WTC11 (cell line): Measurements from ENCODE around the gene SLC47A2. TPM values are rescaled to one million over a fixed set of nuclear protein-coding genes. Genes with fewer than 3 reads are reported as not detected.

Experiments used
- ATAC-seq: fragments of 200-7000 bp; cut with Tn5 transposase; 2 replicates; pipeline ENCODE4 v1.10.0; 2021; ENCODE audit warnings: mild to moderate bottlenecking, moderate library complexity
- CTCF ChIA-PET: fragments of 300-600 bp; sonication (Branson Sonifier 250); formaldehyde crosslinking; loops from one replicate; lab custom pipeline; 2021; ENCODE audit warnings: antibody characterized with exemption; lab: Charles Lee
- POLR2A ChIA-PET: fragments of 350-600 bp; sonication (Branson Sonifier 250); formaldehyde crosslinking; loops from one replicate; lab custom pipeline; 2021; ENCODE audit warnings: antibody characterized with exemption; lab: Charles Lee
- DNase-seq: peaks from one replicate; pipeline ENCODE4 v3.0.0; 2021; ENCODE audit warnings: low spot score
- H3K27ac Mint-ChIP-seq: 2 replicates; pipeline ENCODE4 v1.8.0; 2021; ENCODE audit warnings: mixed read lengths
- H3K27me3 Mint-ChIP-seq: 2 replicates; pipeline ENCODE4 v1.8.0; 2021; ENCODE audit warnings: low read depth, mild to moderate bottlenecking, moderate library complexity, mixed read lengths
- H3K36me3 Mint-ChIP-seq: 2 replicates; pipeline ENCODE4 v1.8.0; 2021; ENCODE audit warnings: mixed read lengths
- H3K4me1 Mint-ChIP-seq: 2 replicates; pipeline ENCODE4 v1.8.0; 2022; ENCODE audit warnings: mixed read lengths
- H3K4me3 Mint-ChIP-seq: 2 replicates; pipeline ENCODE4 v1.8.0; 2021; ENCODE audit warnings: mild to moderate bottlenecking, moderate library complexity, mixed read lengths
- H3K9me3 Mint-ChIP-seq: 2 replicates; pipeline ENCODE4 v1.8.0; 2021; ENCODE audit warnings: mixed read lengths
- ARID4B ChIP-seq: sonication (generic); formaldehyde crosslinking; IDR thresholded peaks from 2 replicates; pipeline ENCODE4 v1.8.0; 2023; ENCODE audit warnings: missing genetic modification reagents, mild to moderate bottlenecking, borderline replicate concordance
- ATF3 ChIP-seq: sonication (generic); formaldehyde crosslinking; conservative IDR thresholded peaks from 2 replicates; pipeline ENCODE4 v1.8.1; 2022; ENCODE audit warnings: mild to moderate bottlenecking, missing genetic modification reagents
- CBFB ChIP-seq: sonication (generic); formaldehyde crosslinking; IDR thresholded peaks from 2 replicates; pipeline ENCODE4 v1.8.1; 2022; ENCODE audit warnings: mild to moderate bottlenecking, low read depth, missing genetic modification reagents
- CREM ChIP-seq: sonication (generic); formaldehyde crosslinking; IDR thresholded peaks from 2 replicates; pipeline ENCODE4 v1.8.1; 2022; ENCODE audit warnings: mild to moderate bottlenecking, missing genetic modification reagents, moderate library complexity
- E2F4 ChIP-seq: sonication (generic); formaldehyde crosslinking; IDR thresholded peaks from 2 replicates; pipeline ENCODE4 v1.8.1; 2022; ENCODE audit warnings: low read depth, mild to moderate bottlenecking, moderate library complexity, missing genetic modification reagents, borderline replicate concordance
- FOXK1 ChIP-seq: sonication (generic); formaldehyde crosslinking; IDR thresholded peaks from 2 replicates; pipeline ENCODE4 v1.8.0; 2022; ENCODE audit warnings: mild to moderate bottlenecking, moderate library complexity, missing genetic modification reagents
- HMGA2 ChIP-seq: fragments of 250-450 bp; sonication (Bioruptor Pico); IDR thresholded peaks from 2 replicates; pipeline ENCODE4 v1.4.0; 2021; ENCODE audit warnings: mild to moderate bottlenecking, moderate library complexity
- IRF2 ChIP-seq: sonication (generic); formaldehyde crosslinking; IDR thresholded peaks from 2 replicates; pipeline ENCODE4 v1.8.0; 2022; ENCODE audit warnings: low read depth, missing genetic modification reagents, borderline replicate concordance
- KAT7 ChIP-seq: sonication (generic); formaldehyde crosslinking; IDR thresholded peaks from 2 replicates; pipeline ENCODE4 v1.8.1; 2023; ENCODE audit warnings: missing genetic modification reagents, mild to moderate bottlenecking, borderline replicate concordance
- SMAD3 ChIP-seq: sonication (generic); formaldehyde crosslinking; IDR thresholded peaks from 2 replicates; pipeline ENCODE4 v1.8.0; 2022; ENCODE audit warnings: missing genetic modification reagents, mild to moderate bottlenecking, borderline replicate concordance
- SP1 ChIP-seq: sonication (generic); formaldehyde crosslinking; conservative IDR thresholded peaks from 2 replicates; pipeline ENCODE4 v1.8.1; 2022; ENCODE audit warnings: missing genetic modification reagents
- ZNF263 ChIP-seq: sonication (generic); formaldehyde crosslinking; IDR thresholded peaks from 2 replicates; pipeline ENCODE4 v1.8.1; 2022; ENCODE audit warnings: low read depth, mild to moderate bottlenecking, moderate library complexity, missing genetic modification reagents
- ZNF416 ChIP-seq: fragments of 250-450 bp; sonication (Bioruptor Pico); IDR thresholded peaks from 2 replicates; pipeline ENCODE4 v1.9.0; 2021; ENCODE audit warnings: mild to moderate bottlenecking, inconsistent platforms
- ZNF532 ChIP-seq: fragments of 250-450 bp; sonication (Bioruptor Pico); IDR thresholded peaks from 2 replicates; pipeline ENCODE4 v1.9.0; 2021; ENCODE audit warnings: mild to moderate bottlenecking, borderline replicate concordance
- total RNA-seq: library from RNA; stranded (reverse); gene quantifications from 3 replicates; pipeline ENCODE4 v1.2.3, GENCODE V29; 2021

Gene SLC47A2
- total RNA-seq, 1 experiment from 2014 or later = not detected

GRCh38 chr17:19741832-19742457 lies 25.6 kb upstream of the SLC47A2 start:
- POLR2A ChIA-PET = no interaction called here
- H3K9me3 Mint-ChIP-seq = no peaks in the 10 kb centered on the region
- H3K4me1 Mint-ChIP-seq = peaks cover 4% of the 10 kb centered on the region; the same call in 1 of the 2 replicates
- H3K27ac Mint-ChIP-seq = no peak overlapping the region
- TF ChIP-seq SMAD3 (CRISPR knock-in tag) = no peak
- no peak for TF ChIP-seq ZNF532
- no peak for TF ChIP-seq SP1 (CRISPR knock-in tag)
- no peak overlapping the region for H3K4me3 Mint-ChIP-seq
- DNase-seq (no peak), ATAC-seq (no peak)
- H3K27me3 Mint-ChIP-seq = peaks cover 11% of the 10 kb centered on the region; the same call in 1 of the 2 replicates
- CTCF ChIA-PET = interaction anchor here (1.2 to 5.7 kb wide), 2 partner anchors 20 to 283 kb away, joined by 3 to 91 read pairs; no protein-coding TSS in a partner anchor
- no peaks in the 10 kb centered on the region for H3K36me3 Mint-ChIP-seq

DNA sequence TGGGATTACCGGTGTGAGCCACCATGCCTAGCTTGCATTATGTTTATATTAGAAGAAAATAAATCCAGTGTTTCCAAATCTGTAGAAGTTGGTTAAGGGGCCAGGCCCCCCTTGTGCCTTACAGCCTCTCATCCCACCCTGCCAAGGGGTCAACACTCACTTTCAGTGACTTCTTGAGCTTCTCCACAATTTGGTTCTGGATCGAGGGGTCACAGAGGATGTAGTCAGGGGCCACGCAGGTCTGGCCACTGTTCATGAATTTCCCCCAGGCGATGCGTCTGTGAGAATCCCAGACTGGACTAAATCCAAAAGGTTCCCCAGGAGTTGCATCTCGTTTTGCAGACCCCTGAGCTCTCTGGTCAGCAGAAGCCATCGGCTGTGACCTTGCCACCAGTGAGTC lies 24.5 kb upstream of the SLC47A2 start:
- peaks cover 8% of the 10 kb centered on the region; the same call in 1 of the 2 replicates for H3K4me1 Mint-ChIP-seq
- no peaks in the 10 kb centered on the region for H3K36me3 Mint-ChIP-seq
- ChIA-PET CTCF (interaction anchor here (5.7 kb wide), 1 partner anchor 21 kb away, joined by 91 read pairs; no protein-coding TSS in a partner anchor), POLR2A (no interaction called here)
- TF ChIP-seq KAT7 (CRISPR knock-in tag) (no peak), CREM (CRISPR knock-in tag) (no peak), SP1 (CRISPR knock-in tag) (no peak), HMGA2 (CRISPR knock-in tag) (no peak), E2F4 (CRISPR knock-in tag) (no peak), ATF3 (CRISPR knock-in tag) (no peak), ZNF263 (no peak), IRF2 (CRISPR knock-in tag) (no peak), FOXK1 (CRISPR knock-in tag) (no peak), ARID4B (no peak), CBFB (no peak), ZNF416 (CRISPR knock-in tag) (no peak)
- ATAC-seq = no peak
- no peak for DNase-seq
- no peak overlapping the region for H3K27ac Mint-ChIP-seq
- H3K27me3 Mint-ChIP-seq = peaks cover 8% of the 10 kb centered on the region; the same call in 1 of the 2 replicates
- H3K9me3 Mint-ChIP-seq = no peaks in the 10 kb centered on the region
- H3K4me3 Mint-ChIP-seq = no peak overlapping the region
